Astrocyte (in vitro differentiated cells and primary cell): ENCODE results near the gene NKIRAS1. TPM values are rescaled to one million over a fixed set of nuclear protein-coding genes. Genes with fewer than 3 reads are reported as not detected.

Experiments used
- DNase-seq: peaks from one replicate; pipeline ENCODE4 v3.0.0-alpha.2; 2010; ENCODE audit warnings: low read depth
- FAIRE-seq: peaks from 2 replicates; lab custom pipeline; 2011; peaks lifted over from hg19 to GRCh38; lab: Jason Lieb, UNC
- H2AFZ ChIP-seq: 2 replicates; pipeline ENCODE4 v1.6.0; 2012; ENCODE audit warnings: low read depth, low read length, inconsistent platforms
- H3K27ac ChIP-seq: 2 replicates; pipeline ENCODE4 v1.5.1; 2011; ENCODE audit warnings: low read depth, low read length, inconsistent platforms
- H3K27me3 ChIP-seq: 2 replicates; pipeline ENCODE4 v1.6.0; 2011; ENCODE audit warnings: low read length, inconsistent platforms; ENCODE audit not compliant: insufficient read depth
- H3K36me3 ChIP-seq: 2 replicates; pipeline ENCODE4 v1.5.1; 2011; ENCODE audit warnings: low read length, inconsistent platforms; ENCODE audit not compliant: insufficient read depth
- H3K4me1 ChIP-seq: 2 replicates; pipeline ENCODE4 v1.5.1; 2011; ENCODE audit warnings: low read length, inconsistent platforms; ENCODE audit not compliant: insufficient read depth
- H3K4me2 ChIP-seq: 2 replicates; pipeline ENCODE4 v1.6.0; 2012; ENCODE audit warnings: low read length, inconsistent platforms
- H3K4me3 ChIP-seq: 2 replicates; pipeline ENCODE4 v1.5.1; 2011; ENCODE audit warnings: low read depth, mild to moderate bottlenecking, low read length, inconsistent platforms; ENCODE audit not compliant: insufficient read depth
- H3K79me2 ChIP-seq: 2 replicates; pipeline ENCODE4 v1.6.0; 2012; ENCODE audit warnings: mild to moderate bottlenecking, low read length, inconsistent platforms; ENCODE audit not compliant: insufficient read depth
- H3K9ac ChIP-seq: 2 replicates; pipeline ENCODE4 v1.6.0; 2012; ENCODE audit warnings: mild to moderate bottlenecking, low read length, inconsistent platforms
- H3K9me3 ChIP-seq: 2 replicates; pipeline ENCODE4 v1.5.1; 2012; ENCODE audit warnings: low read depth, mild to moderate bottlenecking, low read length, inconsistent platforms; ENCODE audit not compliant: insufficient read depth
- H4K20me1 ChIP-seq: 2 replicates; pipeline ENCODE4 v1.6.0; 2012; ENCODE audit warnings: low read length, inconsistent platforms; ENCODE audit not compliant: insufficient read depth
- H3K27ac Mint-ChIP-seq: one replicate; pipeline ENCODE4 v1.8.0; 2021; ENCODE audit warnings: mild to moderate bottlenecking, mixed read lengths; ENCODE audit not compliant: unreplicated experiment
- H3K27me3 Mint-ChIP-seq: one replicate; pipeline ENCODE4 v1.8.0; 2021; ENCODE audit warnings: low read depth, mixed read lengths; ENCODE audit not compliant: unreplicated experiment
- H3K36me3 Mint-ChIP-seq: one replicate; pipeline ENCODE4 v1.8.0; 2021; ENCODE audit warnings: low read depth, mixed read lengths; ENCODE audit not compliant: unreplicated experiment
- H3K4me1 Mint-ChIP-seq: one replicate; pipeline ENCODE4 v1.8.0; 2021; ENCODE audit warnings: low read depth, mixed read lengths; ENCODE audit not compliant: unreplicated experiment
- H3K4me3 Mint-ChIP-seq: one replicate; pipeline ENCODE4 v1.8.0; 2021; ENCODE audit warnings: mild to moderate bottlenecking, moderate library complexity, mixed read lengths; ENCODE audit not compliant: unreplicated experiment
- H3K9me3 Mint-ChIP-seq: one replicate; pipeline ENCODE4 v1.8.0; 2021; ENCODE audit warnings: mild to moderate bottlenecking, mixed read lengths; ENCODE audit not compliant: unreplicated experiment
- CTCF ChIP-seq: IDR thresholded peaks from 2 replicates; pipeline ENCODE4 v1.5.1; 2011; ENCODE audit warnings: low read depth, mild to moderate bottlenecking, inconsistent platforms, low read length, moderate library complexity; ENCODE audit not compliant: insufficient read depth
- EZH2 ChIP-seq: IDR thresholded peaks from 2 replicates; pipeline ENCODE4 v1.6.1; 2012; ENCODE audit warnings: mild to moderate bottlenecking, low read length, inconsistent platforms; ENCODE audit not compliant: insufficient read depth
- total RNA-seq: library from RNA; stranded (reverse); gene quantifications from 2 replicates; pipeline ENCODE4 v1.2.1, GENCODE V29; 2021

Gene NKIRAS1
- total RNA-seq, 1 donor from 2014 or later, result 11.0 TPM

- H3K9me3 ChIP-seq, result no peaks in the 10 kb centered on the region
- no peak for TF ChIP-seq CTCF
- no peak for TF ChIP-seq EZH2
- H3K27me3 Mint-ChIP-seq, result no peaks in the 10 kb centered on the region
- H3K36me3 ChIP-seq, result no peaks in the 10 kb centered on the region
- FAIRE-seq (no peak), DNase-seq (no peak)
- H3K9ac ChIP-seq, result no peak overlapping the region
- peaks cover 24% of the 10 kb centered on the region for H3K79me2 ChIP-seq
- no peak overlapping the region for H3K27ac ChIP-seq
- no peak overlapping the region for H3K4me3 ChIP-seq
- H4K20me1 ChIP-seq, result peaks cover 5% of the 10 kb centered on the region
- H3K27ac Mint-ChIP-seq, result no peak overlapping the region
- no peaks in the 10 kb centered on the region for H3K27me3 ChIP-seq
- H3K36me3 Mint-ChIP-seq, result peaks cover 4% of the 10 kb centered on the region
- H3K4me1 ChIP-seq, result peaks cover 10% of the 10 kb centered on the region
- no peaks in the 10 kb centered on the region for H3K9me3 Mint-ChIP-seq
- H3K4me1 Mint-ChIP-seq, result peaks cover 11% of the 10 kb centered on the region
- no peak overlapping the region for H2AFZ ChIP-seq
- H3K4me3 Mint-ChIP-seq, result no peak overlapping the region
- no peak overlapping the region for H3K4me2 ChIP-seq
These were observed 5.4 kb downstream of the NKIRAS1 start for GRCh38 chr3:23911397-23911796.

GRCh38 chr3:23909341-23909740, 7.4 kb downstream of the NKIRAS1 start:
- no peak overlapping the region for H3K4me3 Mint-ChIP-seq

More at GRCh38 chr3:23909341-23909740, 7.4 kb downstream of the NKIRAS1 start:
- H3K4me1 Mint-ChIP-seq, result peaks cover 1% of the 10 kb centered on the region
- Histone ChIP-seq H3K27me3 (no peaks in the 10 kb centered on the region), H4K20me1 (no peaks in the 10 kb centered on the region), H3K4me2 (no peak overlapping the region), H3K4me3 (no peak overlapping the region), H3K9me3 (no peaks in the 10 kb centered on the region), H3K4me1 (no peaks in the 10 kb centered on the region), H3K79me2 (peaks cover 8% of the 10 kb centered on the region), H3K36me3 (no peaks in the 10 kb centered on the region), H3K9ac (no peak overlapping the region), H3K27ac (no peak overlapping the region), H2AFZ (no peak overlapping the region)
- no peaks in the 10 kb centered on the region for H3K27me3 Mint-ChIP-seq
- H3K27ac Mint-ChIP-seq, result no peak overlapping the region
- H3K36me3 Mint-ChIP-seq, result peaks cover 4% of the 10 kb centered on the region
- TF ChIP-seq EZH2 (no peak), CTCF (no peak)
- FAIRE-seq, result no peak
- H3K9me3 Mint-ChIP-seq, result no peaks in the 10 kb centered on the region
- DNase-seq, result no peak
